Panc1 (cell line): Measurements from ENCODE around the gene SLC10A3.

Experiments used
- CTCF ChIP-seq: fragments of 450-650 bp; IDR thresholded peaks from 2 replicates; pipeline ENCODE4 v1.5.1; 2017; ENCODE audit warnings: mild to moderate bottlenecking
- POLR2AphosphoS5 ChIP-seq: IDR thresholded peaks from 2 replicates; pipeline ENCODE4 v1.6.1; 2012; ENCODE audit warnings: mild to moderate bottlenecking, low read depth, low read length, moderate library complexity
- REST ChIP-seq, 2 experiments: IDR thresholded peaks; 2 replicates each; pipeline ENCODE4 v1.6.1; 2011 to 2012; ENCODE audit warnings: low read depth in 2 of 2, control low read depth in 1 of 2, low read length in 1 of 2, mild to moderate bottlenecking in 1 of 2, moderate library complexity in 1 of 2; ENCODE audit not compliant: insufficient read depth in 1 of 2
- SIN3A ChIP-seq: IDR thresholded peaks from 2 replicates; pipeline ENCODE4 v1.6.1; 2012; ENCODE audit warnings: low read depth, mild to moderate bottlenecking, low read length, moderate library complexity, borderline replicate concordance; ENCODE audit not compliant: insufficient read depth

GRCh38 chrX:154458116-154458953, 32.1 kb downstream of the SLC10A3 start, which contains the start of gene PLXNA3:
- TF ChIP-seq POLR2AphosphoS5 (peak; percentile 59; the same call in 1 of the 2 replicates), CTCF (no peak), REST (IDR thresholded peaks at IDR 0.05; ENCODE audit: insufficient read depth in 1 of 2, low read depth in 2 of 2, low read length in 1 of 2) (no peak), SIN3A (peak; percentile 85; the same call in 1 of the 2 replicates)
